Tibial artery (tissue), 4 donors: ENCODE data around the gene DHRS13.

ENCODE experiments used
- DNase-seq, 2 donors: peaks; one replicate each; pipeline ENCODE4 v3.0.0-alpha.2; 2019
- H3K27ac ChIP-seq, 2 donors: fragments of 200-600 bp; sonication (generic) in 1 of 2; 1 replicate in 1 of 2; 2 replicates in 1 of 2; pipeline ENCODE4 v1.5.1; 2018 to 2019; ENCODE audit warnings: mild to moderate bottlenecking in 1 of 2
- H3K27me3 ChIP-seq, 2 donors: fragments of 200-600 bp; sonication (generic) in 1 of 2; one replicate each; pipeline versions ENCODE4 v1.5.1 to v1.6.0; 2016 to 2019
- H3K36me3 ChIP-seq, 3 donors: fragments of 200-600 bp; sonication (generic) in 2 of 3; one replicate each; pipeline ENCODE4 v1.5.1; 2016 to 2019; ENCODE audit warnings: mild to moderate bottlenecking in 2 of 3
- H3K4me1 ChIP-seq, 4 donors: fragments of 200-600 bp; sonication (generic) in 2 of 4; 1 replicate in 3 of 4; 2 replicates in 1 of 4; pipeline ENCODE4 v1.5.1; 2016 to 2019
- H3K4me3 ChIP-seq, 2 donors: fragments of 200-600 bp; sonication (generic) in 1 of 2; 1 replicate in 1 of 2; 2 replicates in 1 of 2; pipeline ENCODE4 v1.5.1; 2018 to 2019; ENCODE audit warnings: mild to moderate bottlenecking in 2 of 2
- H3K9me3 ChIP-seq, 3 donors: fragments of 200-600 bp; sonication (generic) in 1 of 3; one replicate each; pipeline ENCODE4 v1.5.1; 2016 to 2019
- CTCF ChIP-seq, 2 experiments: fragments of 200-600 bp in 1 of 2; fragments of 450-650 bp in 1 of 2; IDR thresholded peaks; one replicate each; pipeline ENCODE4 v1.5.1; 2017 to 2019; ENCODE audit warnings: antibody characterized with exemption in 2 of 2, mild to moderate bottlenecking in 1 of 2, moderate library complexity in 1 of 2
- intact Hi-C: fragments of 100-400 bp; cut with DNase I; formaldehyde crosslinking; loops from one replicate; pipeline ENCODE4 v1.15.0; 2023; ENCODE audit warnings: low total_unique reads

The DHRS13 gene

GRCh38 chr17:28865946-28866752, 36.7 kb downstream of the DHRS13 start:
- TF ChIP-seq CTCF (IDR thresholded peaks at IDR 0.05): no peak

GRCh38 chr17:28864991-28865849, 37.7 kb downstream of the DHRS13 start:
- no peak for DNase-seq
- intact Hi-C loops: no loop called here
- no peaks in the 10 kb centered on the region for H3K27me3 ChIP-seq
- H3K36me3 ChIP-seq: peaks cover 3 to 27% (median 13%) of the 10 kb centered on the region in 3 donors
- no peaks in the 10 kb centered on the region for H3K4me1 ChIP-seq
- TF ChIP-seq CTCF (IDR thresholded peaks at IDR 0.05): no peak
- H3K9me3 ChIP-seq: no peaks in the 10 kb centered on the region
- H3K4me3 ChIP-seq: no peak overlapping the region
- no peak overlapping the region for H3K27ac ChIP-seq

More at GRCh38 chr17:28865946-28866752, 36.7 kb downstream of the DHRS13 start:
- Histone ChIP-seq H3K27me3 (no peaks in the 10 kb centered on the region), H3K9me3 (no peaks in the 10 kb centered on the region), H3K27ac (no peak overlapping the region), H3K4me1 (no peaks in the 10 kb centered on the region), H3K36me3 (peaks cover 0 to 18% (median 5%) of the 10 kb centered on the region in 3 donors), H3K4me3 (no peak overlapping the region)
- intact Hi-C loops: no loop called here
- DNase-seq: no peak

GRCh38 chr17:28863953-28864352, 38.9 kb downstream of the DHRS13 start:
- TF ChIP-seq CTCF (IDR thresholded peaks at IDR 0.05): no peak
- intact Hi-C loops: no loop called here
- Histone ChIP-seq H3K36me3 (peaks cover 14 to 40% (median 24%) of the 10 kb centered on the region in 3 donors), H3K4me1 (no peaks in the 10 kb centered on the region), H3K27ac (no peak overlapping the region), H3K27me3 (no peaks in the 10 kb centered on the region), H3K9me3 (no peaks in the 10 kb centered on the region), H3K4me3 (no peak overlapping the region)
- DNase-seq: no peak

- Histone ChIP-seq H3K27ac (no peak overlapping the region), H3K36me3 (peaks cover 27 to 54% (median 38%) of the 10 kb centered on the region in 3 donors), H3K4me1 (no peaks in the 10 kb centered on the region), H3K4me3 (no peak overlapping the region), H3K9me3 (no peaks in the 10 kb centered on the region), H3K27me3 (no peaks in the 10 kb centered on the region)
- intact Hi-C loops: no loop called here
- TF ChIP-seq CTCF (IDR thresholded peaks at IDR 0.05): no peak
- DNase-seq: no peak
Observed at GRCh38 chr17:28862561-28862960, 40.3 kb downstream of the DHRS13 start.

- Histone ChIP-seq H3K9me3 (no peaks in the 10 kb centered on the region), H3K36me3 (peaks cover 27 to 63% (median 46%) of the 10 kb centered on the region in 3 donors), H3K27ac (no peak overlapping the region), H3K4me3 (no peak overlapping the region), H3K27me3 (no peaks in the 10 kb centered on the region), H3K4me1 (no peaks in the 10 kb centered on the region)
- no peak for DNase-seq
- intact Hi-C loops: no loop called here
- TF ChIP-seq CTCF (IDR thresholded peaks at IDR 0.05): no peak
Observed at GRCh38 chr17:28861393-28862203, 41.3 kb downstream of the DHRS13 start.
